Ovary (tissue), 9 donors: ENCODE results near the gene DYNLT3. TPM values are rescaled to one million over a fixed set of nuclear protein-coding genes. Genes with fewer than 3 reads are reported as not detected.

Source experiments
- DNase-seq, 5 donors: peaks; one replicate each; pipeline ENCODE4 v3.0.0-alpha.2; 2019 to 2020
- H3K27ac ChIP-seq, 2 donors: fragments of 200-600 bp; one replicate each; pipeline versions ENCODE4 v1.5.1 to v1.8.0; 2019 to 2022
- H3K27me3 ChIP-seq: fragments of 200-600 bp; one replicate; pipeline ENCODE4 v1.8.0; 2022
- H3K36me3 ChIP-seq: fragments of 200-600 bp; sonication (generic); one replicate; pipeline ENCODE4 v1.5.1; 2019
- H3K4me1 ChIP-seq: one replicate; pipeline ENCODE4 v1.8.1; 2013; ENCODE audit warnings: mild to moderate bottlenecking, moderate library complexity; ENCODE audit not compliant: insufficient read depth
- H3K4me3 ChIP-seq: fragments of 200-600 bp; sonication (generic); one replicate; pipeline ENCODE4 v1.5.1; 2017
- H3K9me3 ChIP-seq, 2 donors: fragments of 200-600 bp in 1 of 2; sonication (generic) in 1 of 2; one replicate each; pipeline versions ENCODE4 v1.5.1 to v1.8.1; 2013 to 2019; ENCODE audit warnings: mild to moderate bottlenecking in 1 of 2, moderate library complexity in 1 of 2
- CTCF ChIP-seq, 3 donors: fragments of 450-650 bp in 2 of 3; fragments of 200-600 bp in 1 of 3; IDR thresholded peaks; one replicate each; pipeline versions ENCODE4 v1.5.1 to v1.8.0; 2016 to 2022; ENCODE audit warnings: antibody characterized with exemption in 3 of 3, mild to moderate bottlenecking in 1 of 3
- EP300 ChIP-seq: sonication (generic); formaldehyde crosslinking; IDR thresholded peaks from one replicate; pipeline ENCODE4 v1.6.1; 2017; ENCODE audit warnings: antibody characterized with exemption
- POLR2A ChIP-seq: fragments of 450-650 bp; IDR thresholded peaks from one replicate; pipeline ENCODE4 v1.6.1; 2017; ENCODE audit warnings: antibody characterized with exemption, mild to moderate bottlenecking, moderate library complexity
- WGBS, 3 donors: extraction: QIAGEN DNeasy Blood & Tissue Kit in 1 of 3; methylation state at CpG; one replicate each; pipeline versions ENCODE4 v1.1.5 to v1.1.7; 2013 to 2017; 5-methylcytosine and 5-hydroxymethylcytosine counted together
- intact Hi-C, 4 donors: fragments of 100-400 bp; cut with DNase I; formaldehyde crosslinking; loops; one replicate each; pipeline versions ENCODE4 v1.11.0 to v1.15.1; 2022 to 2023
- polyA plus RNA-seq, 2 donors: library from polyadenylated mRNA; stranded (reverse); fragments of 200-250 nt in 1 of 2; fragments of 350-450 nt in 1 of 2; fragmentation: Illumina TruSeq in 1 of 2; extraction: RNeasy Lipid Tissue Mini Kit (QIAGEN cat#74804) in 1 of 2; gene quantifications; one replicate each; pipeline ENCODE4 v1.2.3, GENCODE V29; 2013 to 2014
- small RNA-seq: library from RNA; depleted of rRNA; stranded (forward); fragments of <200 nt; gene quantifications from one replicate; pipeline ENCODE3, GENCODE V24; 2016
- total RNA-seq, 7 donors: library from RNA; depleted of rRNA in 2 of 7; stranded (reverse); fragments of >200 nt in 2 of 7; fragmentation: NEBNext Ultra II Directional in 3 of 7; extraction: Animal tissue kit (Norgen Biotek cat#: 25700) in 3 of 7; gene quantifications; one replicate each; pipeline versions ENCODE4 v1.1.0 to v1.2.4, GENCODE V29; 2016 to 2023
- donor health status: DM: no; HTN: no; CAD: no; lungs with moderate emphysema.
- donor health status: DM: no; HTN: no; CAD: no.
- donor health status: Bipolar disorder and iron deficiency.
- donor health status: DM: yes; HTN: yes; CAD: no.
- donor health status: DM: no; HTN: no; CAD: no.
- donor health status: DM: yes; HTN: yes; CAD: no.

DYNLT3 gene
- total and polyA plus RNA-seq, 9 donors: 20.0 to 33.3 (median 28.0) TPM

GRCh38 chrX:37800717-37801116 lies 46.7 kb downstream of the DYNLT3 start:
- no peak overlapping the region for H3K4me3 ChIP-seq
- H3K36me3 ChIP-seq: no peaks in the 10 kb centered on the region
- intact Hi-C loops: no loop called here
- no peak for TF ChIP-seq POLR2A
- no peak for TF ChIP-seq CTCF (IDR thresholded peaks at IDR 0.05)
- no peak for TF ChIP-seq EP300
- no peak for DNase-seq
- H3K27me3 ChIP-seq: no peaks in the 10 kb centered on the region
- H3K9me3 ChIP-seq: no peaks in the 10 kb centered on the region
- H3K4me1 ChIP-seq: no peaks in the 10 kb centered on the region
- H3K27ac ChIP-seq: no peak overlapping the region

- Histone ChIP-seq H3K9me3 (no peaks in the 10 kb centered on the region), H3K36me3 (no peaks in the 10 kb centered on the region), H3K27me3 (no peaks in the 10 kb centered on the region), H3K4me3 (no peak overlapping the region), H3K4me1 (no peaks in the 10 kb centered on the region), H3K27ac (no peak overlapping the region)
- TF ChIP-seq CTCF (IDR thresholded peaks at IDR 0.05) (no peak), EP300 (no peak)
- DNase-seq: no peak
- intact Hi-C loops: no loop called here
- 69 to 82% (median 78%) methylated on average over 2 of the region's 2 CpGs for WGBS, 3 donors
These were observed 47.4 kb downstream of the DYNLT3 start for GRCh38 chrX:37799936-37800335.

- H3K36me3 ChIP-seq: no peaks in the 10 kb centered on the region
- H3K4me3 ChIP-seq: no peak overlapping the region
- no peaks in the 10 kb centered on the region for H3K9me3 ChIP-seq
- no peak for DNase-seq
- intact Hi-C loops: no loop called here
- TF ChIP-seq POLR2A (no peak), CTCF (IDR thresholded peaks at IDR 0.05) (no peak), EP300 (no peak)
- H3K27me3 ChIP-seq: no peaks in the 10 kb centered on the region
- H3K27ac ChIP-seq: no peak overlapping the region
- no peaks in the 10 kb centered on the region for H3K4me1 ChIP-seq
These were observed 50.6 kb downstream of the DYNLT3 start for GRCh38 chrX:37796805-37797204.

GRCh38 chrX:37796310-37796709 lies 51.1 kb downstream of the DYNLT3 start:
- no peak for DNase-seq
- Histone ChIP-seq H3K4me1 (no peaks in the 10 kb centered on the region), H3K4me3 (no peak overlapping the region), H3K36me3 (no peaks in the 10 kb centered on the region), H3K27ac (no peak overlapping the region), H3K27me3 (no peaks in the 10 kb centered on the region), H3K9me3 (no peaks in the 10 kb centered on the region)
- no peak for TF ChIP-seq EP300
- TF ChIP-seq POLR2A: no peak
- no peak for TF ChIP-seq CTCF (IDR thresholded peaks at IDR 0.05)
- intact Hi-C loops: no loop called here

Small RNA genes lying within 50 kb of the gene (small RNA-seq; reads per million reads assigned to genes)
- not detected for gene RNU6-49P

Other genes with a start within 250 kb of the DYNLT3 start
- 1 to 10 TPM in 2 of 7 donors, under 1 TPM in 5; 0.40 to 2.5 (median 0.68) TPM for gene XK, start 161.8 kb downstream of the DYNLT3 start, total RNA-seq
- gene XK, start 161.8 kb downstream of the DYNLT3 start, polyA plus RNA-seq: 1 to 10 TPM in 1 of 2 donors, under 1 TPM in 1; 0.42 to 1.3 TPM
- gene CYBB, start 67.5 kb downstream of the DYNLT3 start, total RNA-seq: 10 to 100 TPM in 6 of 7 donors, 1 to 10 TPM in 1; 7.6 to 35.6 (median 12.9) TPM
- gene CYBB, start 67.5 kb downstream of the DYNLT3 start, polyA plus RNA-seq: 10 to 100 TPM in 1 of 2 donors, 1 to 10 TPM in 1; 3.5 to 37.2 TPM
- 1 to 10 TPM in 1 of 7 donors, under 1 TPM in 4, not detected in 2; 0.10 to 2.8 (median 0.18) TPM for gene SYTL5, start 159.0 kb upstream of the DYNLT3 start, total RNA-seq
- under 1 TPM; 0.10 to 0.37 TPM for gene SYTL5, start 159.0 kb upstream of the DYNLT3 start, polyA plus RNA-seq